ENCODE measurements around the gene CAMK2G.
A peak's percentile ranks its signal among the peaks of the same experiment; 100 is the strongest.
"Not testable (repeated sequence)": the region's sequence is repeated elsewhere in the genome, so short reads cannot be mapped to it uniquely, and the experiment has no call there.

CAMK2G gene

DNA sequence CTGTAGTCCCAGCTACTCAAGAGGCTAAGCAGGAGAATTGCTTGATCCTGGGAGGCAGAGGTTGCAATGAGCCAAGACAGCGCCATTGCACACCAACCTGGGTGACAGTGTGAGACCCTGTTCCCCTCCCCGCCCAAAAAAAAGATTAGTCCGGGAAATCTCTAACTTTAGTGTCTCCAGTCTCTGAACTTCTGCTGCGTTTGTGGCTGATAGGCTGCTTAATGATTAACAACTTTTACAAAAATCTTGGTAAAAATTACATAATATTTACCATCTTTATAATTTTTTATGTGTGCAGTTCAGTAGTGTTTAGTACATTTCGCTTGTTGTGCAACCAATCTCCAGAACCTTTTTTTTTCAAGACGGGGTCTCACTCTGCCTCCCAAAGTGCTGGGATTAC lies 26.9 kb upstream of the CAMK2G start:
- DNase-seq: no peak

DNA sequence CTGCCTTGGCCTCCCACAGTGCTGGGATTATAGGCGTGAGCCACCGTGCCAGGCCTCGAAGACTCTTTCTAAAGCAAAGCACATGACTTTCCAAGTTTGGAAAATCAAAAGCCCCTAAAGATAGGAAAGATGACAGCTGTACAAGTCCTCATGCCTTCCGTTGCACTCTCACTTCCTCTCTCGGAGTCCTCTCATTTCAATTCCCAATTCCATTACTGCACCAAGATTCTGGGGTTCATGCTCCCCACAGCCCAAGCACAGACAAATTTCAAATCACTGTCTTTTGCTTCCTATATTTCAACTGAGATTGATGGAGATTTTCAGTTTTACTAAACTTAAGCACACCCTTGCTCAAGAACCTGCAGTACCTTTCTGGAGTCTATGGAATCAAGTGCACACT lies 25.7 kb upstream of the CAMK2G start:
- DNase-seq: no peak

DNA sequence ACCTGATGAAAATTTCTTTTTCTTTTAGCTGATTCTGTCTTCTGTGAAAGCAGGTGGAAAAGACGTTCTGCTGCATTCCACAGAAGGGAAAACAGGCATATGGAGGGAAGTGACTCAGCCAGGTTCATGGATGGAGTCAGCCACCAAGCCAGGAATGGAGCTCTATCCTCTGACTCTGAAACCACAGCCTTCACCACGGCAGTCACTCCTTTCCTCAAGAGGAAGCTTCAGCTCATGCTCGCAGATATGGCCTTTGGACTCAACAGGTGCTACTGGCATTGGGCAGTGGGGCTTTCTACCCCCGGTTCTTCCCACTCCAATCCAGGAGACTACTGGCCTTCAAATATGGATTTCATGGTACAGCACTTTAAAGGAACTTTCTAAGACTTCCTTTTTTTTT lies 25.1 kb upstream of the CAMK2G start:
- DNase-seq: no peak

DNA sequence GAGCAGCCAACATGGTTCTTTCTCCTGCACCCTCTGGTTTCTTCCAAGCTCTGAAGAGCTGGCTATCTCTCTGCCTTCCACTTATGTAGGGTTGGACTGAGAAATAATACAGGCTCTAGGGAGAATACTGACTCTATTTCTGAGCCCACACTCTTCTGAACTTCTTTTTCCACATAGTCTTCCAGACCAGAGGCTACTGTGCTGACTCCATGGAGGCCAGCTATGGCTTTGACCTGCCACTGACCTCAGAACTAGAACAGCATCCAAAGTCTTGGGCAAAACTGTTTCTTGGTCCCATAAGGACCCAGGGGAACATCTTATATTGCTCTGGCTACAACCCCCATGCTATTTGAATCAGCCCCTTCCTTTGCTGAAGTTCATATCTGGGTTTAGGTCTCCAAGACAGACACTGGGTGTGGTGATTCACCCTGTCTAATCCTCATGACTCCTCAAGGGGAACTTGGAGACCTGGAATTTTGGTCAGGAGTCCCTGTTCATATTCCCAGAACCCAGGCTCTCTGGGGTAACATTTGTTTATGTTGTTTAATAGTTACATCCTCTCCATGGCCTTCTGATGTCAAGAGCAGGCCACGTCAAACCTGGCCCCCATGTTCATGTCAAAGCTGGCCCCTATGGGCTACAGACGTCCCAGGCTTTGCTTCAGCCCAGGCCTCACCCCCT lies 24.5 kb upstream of the CAMK2G start:
- DNase-seq: no peak

- no peak for DNase-seq
Observed at GRCh38 chr10:73897693-73898092, 23.3 kb upstream of the CAMK2G start.

DNA sequence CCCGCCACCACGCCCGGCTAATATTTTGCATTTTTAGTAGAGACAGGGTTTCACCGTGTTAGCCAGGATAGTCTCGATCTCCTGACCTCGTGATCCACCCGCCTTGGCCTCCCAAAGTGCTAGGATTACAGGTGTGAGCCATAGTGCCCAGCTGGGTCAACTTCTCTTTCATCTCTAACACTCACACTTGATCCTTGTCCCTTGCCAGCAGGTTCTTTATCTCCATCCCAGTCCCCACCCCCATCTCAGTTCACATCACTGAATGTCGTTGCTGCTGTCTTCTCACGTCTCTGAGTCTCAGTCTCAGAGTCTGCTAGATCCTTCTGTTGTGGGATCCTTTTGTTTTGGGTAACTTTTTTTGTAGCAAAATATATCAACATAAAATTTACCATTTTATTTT lies 21.0 kb upstream of the CAMK2G start:
- DNase-seq: not testable (repeated sequence)

DNA sequence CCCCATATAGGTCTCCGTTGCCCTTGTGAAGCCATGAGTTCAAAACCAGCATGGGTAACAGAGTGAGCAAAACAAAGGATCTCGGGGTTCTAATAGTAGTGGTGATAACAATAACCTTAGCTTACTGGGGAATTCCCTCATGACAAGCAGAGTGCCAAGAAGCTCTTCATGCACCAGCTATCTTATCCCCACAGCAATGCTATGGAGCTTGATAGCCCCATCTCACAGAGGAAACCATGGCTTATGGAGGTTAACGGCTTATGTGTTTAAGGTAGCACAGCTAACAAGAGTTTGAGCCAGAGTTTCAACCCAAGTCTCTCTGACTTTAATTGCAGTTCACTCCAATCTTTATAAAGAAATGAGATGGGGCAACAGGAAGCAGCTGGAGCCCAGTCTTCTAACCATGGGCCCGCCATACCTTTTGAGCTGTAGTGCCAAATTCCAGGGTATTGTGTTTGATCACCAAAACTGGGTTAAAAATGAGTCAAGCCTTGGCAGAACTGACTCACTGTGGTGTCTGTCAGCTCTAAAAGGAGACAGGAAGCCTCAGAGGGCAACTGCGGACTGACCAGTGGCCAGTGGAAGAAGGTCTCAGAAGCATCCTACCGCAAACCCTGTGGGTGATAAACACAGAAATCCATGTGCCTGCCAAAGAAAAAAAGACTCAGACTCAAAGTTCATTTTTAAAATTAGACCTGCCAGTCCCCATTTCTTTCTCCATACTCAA lies 20.1 kb upstream of the CAMK2G start:
- DNase-seq: no peak

GRCh38 chr10:73893426-73893825 lies 19.1 kb upstream of the CAMK2G start:
- DNase-seq: no peak

- no peak for DNase-seq
Observed at GRCh38 chr10:73892310-73893030, 18.1 kb upstream of the CAMK2G start.

DNA sequence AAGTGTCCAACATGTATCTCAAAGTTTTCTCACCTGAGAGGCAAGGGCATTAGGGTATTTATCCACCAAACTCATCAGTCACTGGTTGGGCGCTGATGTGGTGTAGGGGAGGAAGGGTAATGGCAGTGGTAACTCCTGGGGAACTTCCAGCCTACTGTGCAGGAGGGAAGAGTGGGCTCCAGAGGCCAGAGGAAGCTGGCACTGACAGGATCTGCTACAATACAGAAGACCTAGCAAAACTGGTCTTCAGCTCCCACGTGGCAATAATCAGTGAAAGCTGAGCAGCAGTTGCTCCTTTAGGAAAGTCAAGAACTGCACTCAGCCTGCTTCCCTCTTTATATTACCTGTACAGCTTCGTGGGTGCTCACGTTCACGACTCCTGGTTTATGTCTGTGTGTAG lies 17.2 kb upstream of the CAMK2G start:
- DNase-seq: no peak

DNA sequence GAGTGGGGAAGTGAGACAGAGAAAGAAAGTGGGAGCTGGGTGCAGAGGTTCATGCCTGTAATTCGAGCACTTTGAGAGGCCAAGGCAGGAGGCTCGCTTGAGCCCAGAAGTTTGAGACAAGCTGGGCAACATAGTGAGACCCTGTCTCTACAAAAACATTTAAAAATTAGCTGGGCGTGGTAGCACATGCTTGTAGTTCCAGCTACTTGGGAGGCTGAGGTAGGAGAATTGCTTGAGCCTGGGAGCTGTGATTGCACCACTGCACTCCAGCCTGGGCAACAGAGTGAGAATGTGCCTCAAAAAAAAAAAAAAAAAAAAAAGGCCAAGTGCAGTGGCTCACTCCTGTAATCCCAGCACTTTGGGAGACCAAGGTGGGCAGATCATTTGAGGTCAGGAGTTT lies 16.5 kb upstream of the CAMK2G start:
- not testable (repeated sequence) for DNase-seq

DNA sequence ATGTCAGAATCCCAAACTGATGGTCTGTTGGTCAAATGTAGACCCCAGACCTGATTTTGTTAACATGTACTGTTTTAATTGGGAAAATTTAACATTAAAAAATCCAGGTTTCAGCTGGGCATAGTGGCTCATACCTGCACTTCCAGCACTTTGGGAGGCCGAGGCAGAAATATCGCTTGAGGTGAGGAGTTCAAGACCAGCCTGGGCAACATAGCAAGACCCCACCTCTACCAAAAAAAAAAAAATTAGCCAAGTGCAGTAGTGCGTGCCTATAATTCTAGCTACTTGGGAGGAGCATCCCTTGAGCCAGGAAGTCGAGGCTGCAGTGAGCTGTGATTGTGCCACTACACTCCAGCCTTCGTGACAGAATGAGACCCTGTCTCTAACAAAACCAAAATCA lies 15.9 kb upstream of the CAMK2G start:
- DNase-seq: no peak

DNA sequence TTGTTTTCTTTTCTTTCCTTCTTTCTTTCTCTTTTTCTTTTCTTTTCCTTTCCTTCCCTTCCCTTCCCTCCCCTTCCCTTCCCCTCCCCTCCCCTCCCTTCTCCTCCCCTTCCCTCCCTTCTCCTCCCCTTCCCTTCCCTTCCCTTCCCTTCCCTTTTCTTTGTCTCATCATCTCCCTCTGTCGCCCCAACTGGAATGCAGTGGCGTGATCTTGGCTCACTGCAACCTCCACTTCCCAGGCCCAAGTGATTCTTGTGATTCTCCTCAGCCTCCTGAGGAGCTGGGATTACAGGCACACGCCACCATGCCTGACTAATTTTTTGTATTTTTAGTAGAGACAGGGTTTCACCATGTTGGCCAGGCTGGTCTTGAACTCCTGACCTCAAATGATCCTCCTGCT lies 15.1 kb upstream of the CAMK2G start:
- not testable (repeated sequence) for DNase-seq

DNA sequence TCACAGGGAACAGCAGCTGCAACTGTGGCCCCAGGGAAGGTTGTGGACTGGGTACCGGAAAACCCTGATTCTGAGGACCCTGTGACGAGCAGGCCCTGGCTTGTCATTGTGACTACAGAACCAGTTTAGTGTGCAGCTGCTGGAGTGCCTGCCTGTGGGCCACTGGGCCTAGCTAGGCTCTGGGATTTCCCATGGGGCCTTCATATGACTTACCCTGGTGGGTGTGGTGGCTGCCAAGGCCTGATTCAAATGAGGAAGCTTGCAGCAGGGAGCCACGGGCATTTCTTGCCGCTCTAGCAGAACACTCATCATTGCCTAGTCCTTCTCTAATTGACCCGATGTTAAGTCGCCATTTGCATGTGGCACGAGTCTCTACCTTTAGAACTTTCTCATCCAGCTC lies 14.7 kb upstream of the CAMK2G start:
- no peak for DNase-seq

DNA sequence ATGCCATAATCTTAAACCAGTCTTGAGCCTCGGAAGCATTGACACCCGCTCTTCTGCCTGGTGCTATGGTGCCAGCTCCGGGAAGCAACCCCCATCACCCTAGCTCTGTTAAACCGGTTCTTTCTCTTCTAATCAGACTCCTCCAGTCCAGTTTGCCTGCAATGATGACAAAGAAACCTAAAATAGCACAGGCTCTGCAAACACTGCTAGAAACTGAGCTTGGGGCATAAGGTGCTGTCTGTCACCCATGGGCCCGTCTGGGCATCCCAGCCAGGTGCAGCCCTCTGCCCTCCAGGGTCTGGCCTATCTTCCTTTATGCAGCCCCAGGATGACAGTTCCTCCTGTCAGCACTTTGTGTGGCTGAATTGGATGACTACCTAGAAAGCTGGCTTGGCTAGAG lies 14.2 kb upstream of the CAMK2G start:
- DNase-seq: no peak

DNA sequence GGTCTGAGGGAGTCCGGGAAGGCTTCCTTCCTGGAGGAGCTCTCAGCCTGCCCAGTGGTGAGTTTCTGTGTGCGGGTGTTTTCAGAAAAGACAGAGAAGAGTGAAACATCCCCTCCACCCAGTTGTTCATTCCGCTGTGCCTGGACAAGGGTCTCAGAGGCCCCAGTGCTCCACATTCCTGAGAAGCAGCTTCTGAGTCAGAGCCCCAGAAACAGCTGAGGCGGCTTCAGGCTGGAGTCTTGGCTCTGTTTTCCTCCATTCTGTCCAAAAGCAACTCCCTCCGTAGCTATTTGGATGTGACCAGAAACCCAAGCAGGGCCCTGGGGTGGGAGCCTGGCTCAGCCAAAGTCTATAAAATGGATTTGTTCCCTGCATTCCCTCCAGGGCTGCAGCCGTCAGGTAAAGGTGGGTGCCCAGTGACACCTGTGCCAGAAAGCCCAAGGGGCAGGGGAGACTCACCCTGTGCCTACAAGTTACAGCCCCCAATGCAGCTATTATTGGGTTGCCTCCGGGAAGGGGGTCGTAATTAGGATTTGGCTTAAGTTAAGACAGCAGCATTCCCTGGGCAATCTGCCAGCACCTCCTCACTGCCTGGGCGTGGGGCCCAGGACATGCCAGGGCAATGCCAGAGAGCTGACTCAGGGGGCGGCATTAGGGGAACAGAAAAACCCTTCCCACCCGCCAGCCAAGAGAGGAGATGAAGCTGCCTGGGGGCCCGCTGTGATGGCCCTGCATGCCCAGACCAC lies 13.1 kb upstream of the CAMK2G start:
- DNase-seq: no peak

DNA sequence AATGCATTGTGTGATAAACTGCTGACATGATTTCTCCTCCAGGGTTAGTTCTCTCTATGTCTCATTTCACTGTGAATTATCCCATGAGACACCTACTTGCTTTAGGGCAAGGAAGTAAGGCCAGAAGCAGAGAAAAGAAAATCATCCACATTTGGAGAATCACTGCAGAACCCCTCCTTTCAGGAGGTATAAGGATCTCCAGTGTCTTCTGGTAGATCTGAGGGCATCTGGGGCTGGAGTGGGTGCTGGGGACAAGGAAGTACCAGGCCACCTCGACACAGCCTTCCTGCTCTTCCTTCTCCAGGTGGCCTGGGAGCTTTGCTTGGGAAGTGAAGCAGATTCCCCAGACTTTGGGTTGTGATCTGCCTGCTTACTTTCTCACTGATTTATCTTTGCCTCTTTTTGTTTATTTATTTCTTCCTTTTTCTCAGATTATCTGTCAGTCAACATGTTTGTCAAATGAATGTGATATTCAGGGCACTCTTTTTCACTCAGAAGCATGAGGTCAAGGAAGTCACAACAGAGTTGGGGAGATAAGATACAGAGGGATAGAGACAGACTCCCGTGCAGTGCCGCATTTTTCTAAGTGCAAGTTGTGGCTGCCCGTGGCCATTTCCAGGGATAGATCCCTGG lies 12.4 kb upstream of the CAMK2G start:
- no peak for DNase-seq

DNA sequence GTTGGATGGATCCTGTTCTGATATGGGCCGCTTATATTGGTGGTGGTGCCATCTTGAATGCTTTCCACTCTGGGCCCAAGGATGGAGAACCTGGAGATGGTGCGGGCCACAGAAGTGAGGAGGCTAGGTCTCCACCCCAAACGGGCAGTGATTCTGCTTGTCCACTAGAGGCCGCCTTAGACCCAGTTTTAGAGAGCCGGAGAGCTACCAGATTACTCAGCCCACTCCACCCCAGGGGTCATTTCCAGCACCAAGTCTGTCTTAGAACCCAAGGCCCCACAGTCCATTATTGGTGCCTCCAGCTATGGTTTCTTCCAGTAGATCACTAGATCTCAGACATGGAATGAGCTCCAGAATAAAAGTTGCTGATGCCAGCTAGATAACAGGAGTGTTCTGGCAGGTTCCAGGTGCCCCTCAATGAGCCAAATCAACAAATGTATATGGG lies 11.8 kb upstream of the CAMK2G start:
- DNase-seq: peak; percentile 64

DNA sequence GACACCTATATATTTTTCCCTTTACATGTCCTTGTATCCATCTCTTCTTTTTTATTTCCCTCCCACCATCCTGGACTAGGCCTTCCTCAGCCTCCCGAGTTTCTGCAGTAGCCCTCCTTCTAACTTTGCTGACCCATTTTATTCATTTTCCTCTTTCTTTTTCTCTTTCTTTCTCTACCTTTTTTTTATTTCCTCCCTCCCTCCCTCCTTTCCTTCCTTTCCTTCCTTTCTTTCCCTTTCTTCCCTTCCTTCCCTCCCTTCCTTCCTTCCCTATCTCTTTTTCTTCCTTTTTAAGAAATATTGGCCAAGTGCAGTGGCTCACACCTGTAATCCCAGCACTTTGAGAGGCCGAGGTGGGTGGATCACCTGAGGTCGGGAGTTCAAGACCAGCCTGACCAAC lies 9.7 kb upstream of the CAMK2G start:
- DNase-seq: no peak

GRCh38 chr10:73881221-73881919 lies 7.0 kb upstream of the CAMK2G start:
- DNase-seq: no peak

DNA sequence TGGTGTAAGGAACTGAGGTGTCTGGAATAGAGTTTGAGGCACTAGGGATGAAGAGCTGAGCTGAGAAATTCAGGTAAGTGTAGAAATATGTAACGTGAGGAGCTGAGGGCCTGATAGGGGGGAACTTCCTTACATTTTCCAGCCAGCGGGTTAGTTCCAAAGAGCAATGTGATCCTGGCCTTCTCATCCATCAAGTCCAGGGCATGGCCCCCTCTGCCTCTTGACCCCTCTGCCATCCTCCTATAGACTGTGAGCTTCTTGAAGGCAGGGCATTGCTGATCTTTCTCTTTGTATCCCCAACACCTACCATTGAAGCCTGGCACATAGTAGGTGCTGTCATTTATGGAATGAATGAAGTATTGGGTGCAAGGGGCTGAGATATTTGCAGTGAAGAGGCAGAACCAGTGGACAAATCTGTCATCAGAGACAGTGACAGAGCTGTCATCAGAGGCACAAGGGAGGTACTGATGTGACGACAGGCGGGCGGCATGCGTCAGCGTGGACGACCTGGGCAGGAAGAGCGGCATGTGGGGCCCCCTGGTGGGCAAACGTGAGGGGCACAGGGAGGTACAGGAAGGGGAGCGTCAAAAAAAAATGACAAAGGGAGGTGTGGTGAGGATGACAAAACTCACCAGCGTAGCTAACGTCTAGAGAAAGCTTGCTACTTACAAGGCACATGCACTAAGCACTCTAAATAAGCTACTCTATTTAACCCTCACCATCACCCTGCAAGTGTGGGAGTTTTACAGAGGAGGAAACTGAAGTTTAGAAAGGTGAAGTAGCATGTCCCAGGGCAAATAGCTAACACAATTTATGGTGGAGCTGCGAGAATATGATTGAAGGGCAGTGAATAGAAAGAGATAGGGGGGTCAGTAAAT lies 5.2 kb upstream of the CAMK2G start:
- DNase-seq: peak; percentile 96
